GM13976 (cell line): ENCODE data around the gene PRELID2.
"Not testable (repeated sequence)": the region's sequence is repeated elsewhere in the genome, so short reads cannot be mapped to it uniquely, and the experiment has no call there.

Experiments used
- DNase-seq: peaks from one replicate; pipeline ENCODE4 v3.0.0; 2012; ENCODE audit warnings: low spot score
- CTCF ChIP-seq: IDR thresholded peaks from 2 replicates; pipeline ENCODE4 v1.5.1; 2012; ENCODE audit warnings: borderline replicate concordance, mild to moderate bottlenecking; ENCODE audit not compliant: insufficient read depth; ENCODE audit errors: extremely low read depth, missing control alignments, control extremely low read depth
- in situ Hi-C: fragments of 300-500 bp; cut with MboI; formaldehyde crosslinking; loops from one replicate; pipeline ENCODE4 v1.12.0; 2022; ENCODE audit warnings: low sequenced_read_pairs, mixed read lengths, inconsistent platforms; ENCODE audit not compliant: unreplicated experiment

The PRELID2 gene

GRCh38 chr5:145834917-145835847 is at the start of gene PRELID2:
Gene PRELID2, minus strand, starts transcription at chr5:145835342. Its CDS starts 91 bp downstream, at chr5:145835251.
- no peak for TF ChIP-seq CTCF
- in situ Hi-C loops: no loop called here
- DNase-seq: peak; percentile 69

- in situ Hi-C loops: no loop called here
- no peak for TF ChIP-seq CTCF
- no peak for DNase-seq
These were observed 39.6 kb upstream of the PRELID2 start for GRCh38 chr5:145874765-145875164.

- TF ChIP-seq CTCF: no peak
- in situ Hi-C loops: no loop called here
- no peak for DNase-seq
These were observed 37.8 kb upstream of the PRELID2 start, which contains the start of gene GRXCR2 for GRCh38 chr5:145872914-145873313. Gene GRXCR2, minus strand, starts transcription at chr5:145873014. Its CDS starts 46 bp downstream, at chr5:145872968.

- TF ChIP-seq CTCF: no peak
- in situ Hi-C loops: no loop called here
- no peak for DNase-seq
These were observed 37.3 kb upstream of the PRELID2 start for GRCh38 chr5:145872486-145872885.

- no peak for DNase-seq
These were observed 34.6 kb upstream of the PRELID2 start for GRCh38 chr5:145869753-145870152.

GRCh38 chr5:145867806-145868205 is 32.7 kb upstream of the PRELID2 start:
- TF ChIP-seq CTCF: no peak
- in situ Hi-C loops: no loop called here
- no peak for DNase-seq

More at GRCh38 chr5:145869753-145870152, 34.6 kb upstream of the PRELID2 start:
- in situ Hi-C loops: no loop called here
- no peak for TF ChIP-seq CTCF

- in situ Hi-C loops, DNase-seq: not testable (repeated sequence)
These were observed 29.3 kb upstream of the PRELID2 start for GRCh38 chr5:145864432-145864831.
